Transverse colon (tissue), 3 donors: ENCODE data around the gene BCAS4.

Source experiments
- CTCF ChIP-seq, 5 experiments: fragments of 200-600 bp in 3 of 5; fragments of 450-650 bp in 2 of 5; sonication (generic) in 3 of 5; IDR thresholded peaks; 1 replicate in 2 of 5; 2 replicates in 3 of 5; pipeline ENCODE4 v1.5.1; 2016 to 2017; ENCODE audit warnings: antibody characterized with exemption in 5 of 5, inconsistent platforms in 3 of 5, mild to moderate bottlenecking in 2 of 5, moderate library complexity in 1 of 5
- EP300 ChIP-seq: sonication (generic); formaldehyde crosslinking; IDR thresholded peaks from one replicate; pipeline ENCODE4 v1.6.1; 2017; ENCODE audit warnings: antibody characterized with exemption, low read depth

GRCh38 chr20:50786703-50787102 is 8.2 kb upstream of the BCAS4 start:
- TF ChIP-seq CTCF (IDR thresholded peaks at IDR 0.05) = no peak
- TF ChIP-seq EP300 = no peak
